Activated T-helper 17 cell treated with anti-CD3 and anti-CD28 coated beads, Interleukin-2, amount 50 U/mL, for 72 hours (primary cell): ENCODE results near the gene TMBIM1. TPM values are rescaled to one million over a fixed set of nuclear protein-coding genes. Genes with fewer than 3 reads are reported as not detected.
A peak's percentile ranks its signal among the peaks of the same experiment; 100 is the strongest.

Experiments
- ATAC-seq: fragments of 150-1000 bp; cut with Tn5 transposase; replicated peaks from 2 replicates; pipeline ENCODE4 v1.10.0; 2021; ENCODE audit warnings: mild to moderate bottlenecking, moderate library complexity
- H3K27ac Mint-ChIP-seq: one replicate; pipeline ENCODE4 v1.8.0; 2022; ENCODE audit warnings: mixed read lengths
- H3K27me3 Mint-ChIP-seq: one replicate; pipeline ENCODE4 v1.8.0; 2022; ENCODE audit warnings: mixed read lengths
- H3K36me3 Mint-ChIP-seq: one replicate; pipeline ENCODE4 v1.8.0; 2022; ENCODE audit warnings: low read depth, mild to moderate bottlenecking, mixed read lengths
- H3K4me1 Mint-ChIP-seq: one replicate; pipeline ENCODE4 v1.8.0; 2022; ENCODE audit warnings: mixed read lengths
- H3K4me3 Mint-ChIP-seq: one replicate; pipeline ENCODE4 v1.8.0; 2022; ENCODE audit warnings: mild to moderate bottlenecking, mixed read lengths
- H3K9me3 Mint-ChIP-seq: one replicate; pipeline ENCODE4 v1.8.0; 2022; ENCODE audit warnings: mixed read lengths
- total RNA-seq, 2 donors: library from RNA; stranded (reverse); gene quantifications; one replicate each; pipeline ENCODE4 v1.2.3, GENCODE V29; 2022

The TMBIM1 gene
- total RNA-seq, 2 donors from 2014 or later: 50.9 to 62.0 TPM

GRCh38 chr2:218245214-218245613, 47.1 kb downstream of the TMBIM1 start:
- Mint-ChIP-seq H3K4me3 (no peak overlapping the region), H3K36me3 (peaks cover 100% of the 10 kb centered on the region), H3K4me1 (peaks cover 5% of the 10 kb centered on the region), H3K9me3 (no peaks in the 10 kb centered on the region), H3K27me3 (no peaks in the 10 kb centered on the region), H3K27ac (peak overlapping the region; percentile 50)
- no peak for ATAC-seq

GRCh38 chr2:218244665-218245064, 47.6 kb downstream of the TMBIM1 start:
- H3K4me1 Mint-ChIP-seq: peaks cover 5% of the 10 kb centered on the region
- no peaks in the 10 kb centered on the region for H3K27me3 Mint-ChIP-seq
- no peaks in the 10 kb centered on the region for H3K9me3 Mint-ChIP-seq
- H3K4me3 Mint-ChIP-seq: no peak overlapping the region
- H3K36me3 Mint-ChIP-seq: peaks cover 100% of the 10 kb centered on the region
- no peak for ATAC-seq
- peak overlapping the region; percentile 50 for H3K27ac Mint-ChIP-seq

- peaks cover 5% of the 10 kb centered on the region for H3K4me1 Mint-ChIP-seq
- no peaks in the 10 kb centered on the region for H3K9me3 Mint-ChIP-seq
- no peaks in the 10 kb centered on the region for H3K27me3 Mint-ChIP-seq
- no peak for ATAC-seq
- H3K4me3 Mint-ChIP-seq: no peak overlapping the region
- peak overlapping the region; percentile 50 for H3K27ac Mint-ChIP-seq
- peaks cover 100% of the 10 kb centered on the region for H3K36me3 Mint-ChIP-seq
Measured at GRCh38 chr2:218244204-218244603, 48.1 kb downstream of the TMBIM1 start.

GRCh38 chr2:218238887-218239286, 53.4 kb downstream of the TMBIM1 start:
- H3K27ac Mint-ChIP-seq: no peak overlapping the region
- peaks cover 5% of the 10 kb centered on the region for H3K4me1 Mint-ChIP-seq
- H3K4me3 Mint-ChIP-seq: no peak overlapping the region
- H3K36me3 Mint-ChIP-seq: peaks cover 100% of the 10 kb centered on the region
- H3K27me3 Mint-ChIP-seq: no peaks in the 10 kb centered on the region
- H3K9me3 Mint-ChIP-seq: no peaks in the 10 kb centered on the region
- ATAC-seq: no peak

GRCh38 chr2:218236829-218237228, 55.5 kb downstream of the TMBIM1 start:
- peaks cover 5% of the 10 kb centered on the region for H3K4me1 Mint-ChIP-seq
- no peaks in the 10 kb centered on the region for H3K9me3 Mint-ChIP-seq
- no peak overlapping the region for H3K4me3 Mint-ChIP-seq
- no peaks in the 10 kb centered on the region for H3K27me3 Mint-ChIP-seq
- H3K36me3 Mint-ChIP-seq: peaks cover 100% of the 10 kb centered on the region
- no peak for ATAC-seq
- no peak overlapping the region for H3K27ac Mint-ChIP-seq

GRCh38 chr2:218235017-218235416, 57.3 kb downstream of the TMBIM1 start:
- Mint-ChIP-seq H3K36me3 (peaks cover 100% of the 10 kb centered on the region), H3K27me3 (no peaks in the 10 kb centered on the region), H3K9me3 (no peaks in the 10 kb centered on the region), H3K27ac (no peak overlapping the region), H3K4me1 (peaks cover 17% of the 10 kb centered on the region), H3K4me3 (no peak overlapping the region)
- ATAC-seq: no peak

- H3K4me3 Mint-ChIP-seq: no peak overlapping the region
- H3K36me3 Mint-ChIP-seq: peaks cover 100% of the 10 kb centered on the region
- peak overlapping the region; percentile 71 for H3K27ac Mint-ChIP-seq
- ATAC-seq: no peak
- no peaks in the 10 kb centered on the region for H3K27me3 Mint-ChIP-seq
- peaks cover 17% of the 10 kb centered on the region for H3K4me1 Mint-ChIP-seq
- no peaks in the 10 kb centered on the region for H3K9me3 Mint-ChIP-seq
Measured at GRCh38 chr2:218234521-218234920, 57.8 kb downstream of the TMBIM1 start.

GRCh38 chr2:218233543-218233942, 58.8 kb downstream of the TMBIM1 start:
- ATAC-seq: no peak
- peak overlapping the region; percentile 71 for H3K27ac Mint-ChIP-seq
- H3K4me3 Mint-ChIP-seq: no peak overlapping the region
- no peaks in the 10 kb centered on the region for H3K27me3 Mint-ChIP-seq
- no peaks in the 10 kb centered on the region for H3K9me3 Mint-ChIP-seq
- H3K36me3 Mint-ChIP-seq: peaks cover 100% of the 10 kb centered on the region
- peaks cover 25% of the 10 kb centered on the region for H3K4me1 Mint-ChIP-seq

- ATAC-seq: peak; percentile 78
Measured at GRCh38 chr2:218230882-218231281, 61.4 kb downstream of the TMBIM1 start.

GRCh38 chr2:218229851-218230250, 62.5 kb downstream of the TMBIM1 start:
- Mint-ChIP-seq H3K27me3 (no peaks in the 10 kb centered on the region), H3K4me1 (peaks cover 51% of the 10 kb centered on the region), H3K4me3 (peak overlapping the region; percentile 73), H3K27ac (peak overlapping the region; percentile 77), H3K36me3 (peaks cover 100% of the 10 kb centered on the region), H3K9me3 (no peaks in the 10 kb centered on the region)
- ATAC-seq: peak; percentile 28

More at GRCh38 chr2:218230882-218231281, 61.4 kb downstream of the TMBIM1 start:
- H3K36me3 Mint-ChIP-seq: peaks cover 100% of the 10 kb centered on the region
- peak overlapping the region; percentile 73 for H3K4me3 Mint-ChIP-seq
- peaks cover 41% of the 10 kb centered on the region for H3K4me1 Mint-ChIP-seq
- H3K27ac Mint-ChIP-seq: peak overlapping the region; percentile 77
- H3K9me3 Mint-ChIP-seq: no peaks in the 10 kb centered on the region
- H3K27me3 Mint-ChIP-seq: no peaks in the 10 kb centered on the region

- Mint-ChIP-seq H3K27me3 (no peaks in the 10 kb centered on the region), H3K4me1 (peaks cover 57% of the 10 kb centered on the region), H3K27ac (peak overlapping the region; percentile 80), H3K36me3 (peaks cover 100% of the 10 kb centered on the region), H3K4me3 (peak overlapping the region; percentile 72), H3K9me3 (no peaks in the 10 kb centered on the region)
- ATAC-seq: peak; percentile 90
Measured at GRCh38 chr2:218229239-218229638, 63.1 kb downstream of the TMBIM1 start.

- Mint-ChIP-seq H3K4me3 (peak overlapping the region; percentile 72), H3K27me3 (no peaks in the 10 kb centered on the region), H3K9me3 (no peaks in the 10 kb centered on the region), H3K27ac (peak overlapping the region; percentile 80), H3K36me3 (peaks cover 100% of the 10 kb centered on the region), H3K4me1 (peaks cover 61% of the 10 kb centered on the region)
- no peak for ATAC-seq
Measured at GRCh38 chr2:218228366-218229090, 63.8 kb downstream of the TMBIM1 start.

- peaks cover 67% of the 10 kb centered on the region for H3K4me1 Mint-ChIP-seq
- peak overlapping the region; percentile 55 for H3K4me3 Mint-ChIP-seq
- no peaks in the 10 kb centered on the region for H3K27me3 Mint-ChIP-seq
- no peaks in the 10 kb centered on the region for H3K9me3 Mint-ChIP-seq
- peaks cover 100% of the 10 kb centered on the region for H3K36me3 Mint-ChIP-seq
- ATAC-seq: no peak
- H3K27ac Mint-ChIP-seq: peak overlapping the region; percentile 58
Measured at GRCh38 chr2:218226903-218227302, 65.4 kb downstream of the TMBIM1 start.
